BLaER1 treated with 17β-estradiol and CSF1 and Interleukin-3, amounts not matched to agents 10 nM and 100 nM (cell line): ENCODE measurements around the gene ROBO1.
"Not testable (repeated sequence)": the region's sequence is repeated elsewhere in the genome, so short reads cannot be mapped to it uniquely, and the experiment has no call there.

Experiments
- H3K27ac ChIP-seq, 11 experiments: shearing (Covaris generic); formaldehyde crosslinking; 2 replicates each; pipeline ENCODE4 v1.8.1; 2022
- H3K27me3 ChIP-seq, 11 experiments: shearing (Covaris generic); formaldehyde crosslinking; 2 replicates each; pipeline ENCODE4 v1.8.1; 2022
- H3K36me3 ChIP-seq, 11 experiments: shearing (Covaris generic); formaldehyde crosslinking; 2 replicates each; pipeline ENCODE4 v1.8.1; 2022
- H3K4me1 ChIP-seq, 10 experiments: shearing (Covaris generic); formaldehyde crosslinking; 2 replicates each; pipeline ENCODE4 v1.8.1; 2022
- H3K4me2 ChIP-seq, 11 experiments: shearing (Covaris generic); formaldehyde crosslinking; 2 replicates each; pipeline ENCODE4 v1.8.1; 2022
- H3K4me3 ChIP-seq, 10 experiments: shearing (Covaris generic); formaldehyde crosslinking; 2 replicates each; pipeline ENCODE4 v1.8.1; 2022
- H3K9ac ChIP-seq, 11 experiments: shearing (Covaris generic); formaldehyde crosslinking; 2 replicates each; pipeline ENCODE4 v1.8.1; 2022
- H3K9me3 ChIP-seq, 11 experiments: shearing (Covaris generic); formaldehyde crosslinking; replicated peaks in 1 of 11; 2 replicates each; pipeline ENCODE4 v1.8.1; 2022
- H4K20me1 ChIP-seq, 11 experiments: shearing (Covaris generic); formaldehyde crosslinking; 2 replicates each; pipeline ENCODE4 v1.8.1; 2022
- Cebpa-rat ChIP-seq, 11 experiments: shearing (Covaris generic); IDR thresholded peaks; 2 replicates each; pipeline ENCODE4 v1.8.1; 2022

Gene ROBO1

GRCh38 chr3:78762121-78762520 is 1005.7 kb downstream of the ROBO1 start:
- H3K9ac ChIP-seq: no peak overlapping the region
- no peak overlapping the region for H3K27ac ChIP-seq
- H4K20me1 ChIP-seq: no peaks in the 10 kb centered on the region; a peak in 1 of 22 replicates
- H3K4me2 ChIP-seq: no peak overlapping the region
- H3K9me3 ChIP-seq: peaks cover 0 to 26% (median 13%) of the 10 kb centered on the region in 11 experiments; a peak in 14 of 22 replicates
- peaks cover 0 to 8% (median 0%) of the 10 kb centered on the region in 10 experiments; a peak in 2 of 20 replicates for H3K4me1 ChIP-seq
- no peaks in the 10 kb centered on the region for H3K27me3 ChIP-seq
- TF ChIP-seq Cebpa-rat (IDR thresholded peaks at IDR 0.05): no peak
- no peak overlapping the region for H3K4me3 ChIP-seq
- H3K36me3 ChIP-seq: peaks cover 0 to 26% (median 1%) of the 10 kb centered on the region in 11 experiments; a peak in 7 of 22 replicates

- Histone ChIP-seq H3K4me1 (peaks cover 0 to 8% (median 0%) of the 10 kb centered on the region in 10 experiments; a peak in 2 of 20 replicates), H3K9ac (no peak overlapping the region), H3K27me3 (no peaks in the 10 kb centered on the region), H4K20me1 (no peaks in the 10 kb centered on the region; a peak in 1 of 22 replicates), H3K4me3 (no peak overlapping the region), H3K27ac (no peak overlapping the region), H3K9me3 (peaks cover 0 to 22% (median 13%) of the 10 kb centered on the region in 11 experiments; a peak in 14 of 22 replicates), H3K36me3 (peaks cover 0 to 33% (median 5%) of the 10 kb centered on the region in 11 experiments; a peak in 7 of 22 replicates), H3K4me2 (no peak overlapping the region)
- TF ChIP-seq Cebpa-rat (IDR thresholded peaks at IDR 0.05): no peak
These were observed 1006.7 kb downstream of the ROBO1 start for GRCh38 chr3:78761126-78761525.

GRCh38 chr3:78757731-78758130 is 1010.1 kb downstream of the ROBO1 start:
- Histone ChIP-seq H3K27ac (no peak overlapping the region), H3K9ac (no peak overlapping the region), H3K9me3 (peaks cover 0 to 19% (median 10%) of the 10 kb centered on the region in 11 experiments; a peak in 13 of 22 replicates), H3K4me1 (peaks cover 0 to under 1% (median 0%) of the 10 kb centered on the region in 10 experiments; a peak in 1 of 20 replicates), H3K4me2 (no peak overlapping the region), H3K36me3 (peaks cover 0 to 45% (median 10%) of the 10 kb centered on the region in 11 experiments; a peak in 13 of 22 replicates), H3K4me3 (no peak overlapping the region), H4K20me1 (peaks cover 0 to 5% (median 0%) of the 10 kb centered on the region in 11 experiments; a peak in 1 of 22 replicates), H3K27me3 (no peaks in the 10 kb centered on the region)
- TF ChIP-seq Cebpa-rat (IDR thresholded peaks at IDR 0.05): no peak

- Histone ChIP-seq H4K20me1 (peaks cover 0 to 5% (median 0%) of the 10 kb centered on the region in 11 experiments; a peak in 1 of 22 replicates), H3K27ac (no peak overlapping the region), H3K4me3 (no peak overlapping the region), H3K36me3 (peaks cover 0 to 31% (median 9%) of the 10 kb centered on the region in 11 experiments; a peak in 11 of 22 replicates), H3K4me1 (no peaks in the 10 kb centered on the region), H3K27me3 (no peaks in the 10 kb centered on the region), H3K9me3 (peaks cover 0 to 5% (median 0%) of the 10 kb centered on the region in 11 experiments; a peak in 2 of 22 replicates), H3K4me2 (no peak overlapping the region), H3K9ac (no peak overlapping the region)
- TF ChIP-seq Cebpa-rat (IDR thresholded peaks at IDR 0.05): no peak
These were observed 1013.6 kb downstream of the ROBO1 start for GRCh38 chr3:78754066-78754743.

- Histone ChIP-seq H3K27ac (no peak overlapping the region), H3K36me3 (peaks cover 0 to 19% (median 14%) of the 10 kb centered on the region in 11 experiments; a peak in 13 of 22 replicates)
These were observed 1016.5 kb downstream of the ROBO1 start for GRCh38 chr3:78751266-78751665.

GRCh38 chr3:78750291-78750690 is 1017.5 kb downstream of the ROBO1 start:
- H4K20me1 ChIP-seq, H3K4me3 ChIP-seq, H3K4me1 ChIP-seq, H3K4me2 ChIP-seq, H3K27ac ChIP-seq, H3K9me3 ChIP-seq, H3K9ac ChIP-seq, H3K27me3 ChIP-seq: not testable (repeated sequence)
- H3K36me3 ChIP-seq: peaks cover 6 to 26% (median 20%) of the 10 kb centered on the region in 11 experiments; a peak in 18 of 22 replicates

More at GRCh38 chr3:78751266-78751665, 1016.5 kb downstream of the ROBO1 start:
- H3K27me3 ChIP-seq: no peaks in the 10 kb centered on the region
- H3K9ac ChIP-seq: no peak overlapping the region
- 0 out of 22 replicates have a peak, but pooled peaks cover 0 to 5% (median 0%) of the 10 kb centered on the region in 11 experiments for H4K20me1 ChIP-seq
- TF ChIP-seq Cebpa-rat (IDR thresholded peaks at IDR 0.05): no peak
- no peaks in the 10 kb centered on the region for H3K4me1 ChIP-seq
- no peak overlapping the region for H3K4me2 ChIP-seq
- no peaks in the 10 kb centered on the region; a peak in 2 of 22 replicates for H3K9me3 ChIP-seq
- no peak overlapping the region for H3K4me3 ChIP-seq

GRCh38 chr3:78749056-78749455 is 1018.7 kb downstream of the ROBO1 start:
- H3K9me3 ChIP-seq: no peaks in the 10 kb centered on the region; a peak in 1 of 22 replicates
- H3K4me1 ChIP-seq: no peaks in the 10 kb centered on the region
- H4K20me1 ChIP-seq: no peaks in the 10 kb centered on the region
- peaks cover 11 to 31% (median 19%) of the 10 kb centered on the region in 11 experiments; a peak in 21 of 22 replicates for H3K36me3 ChIP-seq
- TF ChIP-seq Cebpa-rat (IDR thresholded peaks at IDR 0.05): no peak
- no peak overlapping the region for H3K27ac ChIP-seq
- no peaks in the 10 kb centered on the region for H3K27me3 ChIP-seq
- no peak overlapping the region for H3K4me2 ChIP-seq
- H3K9ac ChIP-seq: no peak overlapping the region
- no peak overlapping the region for H3K4me3 ChIP-seq

- H3K27ac ChIP-seq: no peak overlapping the region
- no peaks in the 10 kb centered on the region for H3K4me1 ChIP-seq
- no peaks in the 10 kb centered on the region for H4K20me1 ChIP-seq
- peaks cover 16 to 52% (median 28%) of the 10 kb centered on the region in 11 experiments; a peak in 21 of 22 replicates for H3K36me3 ChIP-seq
- H3K4me3 ChIP-seq: no peak overlapping the region
- no peak overlapping the region for H3K9ac ChIP-seq
- H3K4me2 ChIP-seq: no peak overlapping the region
- H3K9me3 ChIP-seq: peaks cover 0 to 4% (median 0%) of the 10 kb centered on the region in 11 experiments; a peak in 5 of 22 replicates
- TF ChIP-seq Cebpa-rat (IDR thresholded peaks at IDR 0.05): no peak
- H3K27me3 ChIP-seq: no peaks in the 10 kb centered on the region
These were observed 1022.0 kb downstream of the ROBO1 start for GRCh38 chr3:78745847-78746246.

GRCh38 chr3:78742491-78742890 is 1025.3 kb downstream of the ROBO1 start:
- Histone ChIP-seq H3K27ac (no peak overlapping the region), H3K4me2 (no peak overlapping the region), H3K9ac (no peak overlapping the region), H3K4me3 (no peak overlapping the region), H3K4me1 (peaks cover 0 to 12% (median 8%) of the 10 kb centered on the region in 10 experiments; a peak in 13 of 20 replicates), H3K36me3 (peaks cover 16 to 56% (median 32%) of the 10 kb centered on the region in 11 experiments; a peak in 21 of 22 replicates), H3K27me3 (no peaks in the 10 kb centered on the region), H4K20me1 (no peaks in the 10 kb centered on the region), H3K9me3 (peaks cover 0 to 8% (median 0%) of the 10 kb centered on the region in 11 experiments; a peak in 6 of 22 replicates)
- no peak for TF ChIP-seq Cebpa-rat (IDR thresholded peaks at IDR 0.05)
